Activated CD4-positive, CD25-positive, alpha-beta regulatory T cell treated with anti-CD3 and anti-CD28 coated beads, Interleukin-2, amount 50 U/mL, for 24 hours (primary cell): ENCODE measurements around the gene ADCY4.
"Not testable (repeated sequence)": the region's sequence is repeated elsewhere in the genome, so short reads cannot be mapped to it uniquely, and the experiment has no call there.

Experiments
- ATAC-seq, 2 donors: fragments of 150-1000 bp; cut with Tn5 transposase; one replicate each; pipeline ENCODE4 v1.10.0; 2021; ENCODE audit warnings: mild to moderate bottlenecking in 1 of 2, moderate library complexity in 1 of 2

The ADCY4 gene

GRCh38 chr14:24334431-24335291 is at the start of gene ADCY4:
Gene ADCY4, minus strand, starts transcription at chr14:24335071. Its CDS starts 419 bp downstream, at chr14:24334652.
- ATAC-seq: no peak

GRCh38 chr14:24384169-24384568 is 49.3 kb upstream of the ADCY4 start:
- ATAC-seq: no peak

- no peak for ATAC-seq
Measured at GRCh38 chr14:24382064-24382371, 47.1 kb upstream of the ADCY4 start.

- peak; percentile 87 to 92 for ATAC-seq
Measured at GRCh38 chr14:24381363-24382063, 46.6 kb upstream of the ADCY4 start.

- no peak for ATAC-seq
Measured at GRCh38 chr14:24379907-24380730, 45.2 kb upstream of the ADCY4 start.

- ATAC-seq: no peak
Measured at GRCh38 chr14:24378981-24379906, 44.4 kb upstream of the ADCY4 start.

GRCh38 chr14:24378327-24378726 is 43.5 kb upstream of the ADCY4 start:
- no peak for ATAC-seq

GRCh38 chr14:24377657-24378056 is 42.8 kb upstream of the ADCY4 start:
- ATAC-seq: no peak

- ATAC-seq: no peak
Measured at GRCh38 chr14:24377126-24377525, 42.3 kb upstream of the ADCY4 start.

- ATAC-seq: no peak
Measured at GRCh38 chr14:24376448-24377070, 41.7 kb upstream of the ADCY4 start.

- ATAC-seq: no peak
Measured at GRCh38 chr14:24372701-24373416, 38.0 kb upstream of the ADCY4 start.

- ATAC-seq: not testable (repeated sequence)
Measured at GRCh38 chr14:24371605-24372004, 36.7 kb upstream of the ADCY4 start.

- no peak for ATAC-seq
Measured at GRCh38 chr14:24370748-24371147, 35.9 kb upstream of the ADCY4 start.

GRCh38 chr14:24369907-24370687 is 35.2 kb upstream of the ADCY4 start:
- no peak for ATAC-seq

- no peak for ATAC-seq
Measured at GRCh38 chr14:24369463-24369862, 34.6 kb upstream of the ADCY4 start.

GRCh38 chr14:24368562-24369252 is 33.8 kb upstream of the ADCY4 start:
- no peak for ATAC-seq

- ATAC-seq: no peak
Measured at GRCh38 chr14:24368212-24368561, 33.3 kb upstream of the ADCY4 start.

- ATAC-seq: no peak
Measured at GRCh38 chr14:24367514-24368211, 32.8 kb upstream of the ADCY4 start, which contains the start of gene NFATC4. Gene NFATC4, plus strand, starts transcription at chr14:24368184. Its CDS starts 157 bp downstream, at chr14:24368341.
